ENCODE results near the gene PLCL2. TPM values are rescaled to one million over a fixed set of nuclear protein-coding genes. Genes with fewer than 3 reads are reported as not detected.

Gene PLCL2
- total and polyA plus RNA-seq, 9 donors: 12.6 to 54.2 (median 24.7) TPM

GRCh38 chr3:16860234-16860633 is 24.5 kb upstream of the PLCL2 start:
- Histone ChIP-seq H3K27me3 (no peaks in the 10 kb centered on the region), H3K9me3 (no peaks in the 10 kb centered on the region), H3K4me1 (ENCODE audit: insufficient read depth) (peaks cover 1% of the 10 kb centered on the region), H3K4me3 (no peak overlapping the region), H3K27ac (no peak overlapping the region), H3K36me3 (no peaks in the 10 kb centered on the region)
- WGBS, 3 donors: 93 to 96% (median 93%) methylated on average over 3 of the region's 3 CpGs
- intact Hi-C loops (cut with DNase I): no loop called here
- no peak for TF ChIP-seq POLR2A (IDR thresholded peaks at IDR 0.05)
- TF ChIP-seq, protein P1, sequence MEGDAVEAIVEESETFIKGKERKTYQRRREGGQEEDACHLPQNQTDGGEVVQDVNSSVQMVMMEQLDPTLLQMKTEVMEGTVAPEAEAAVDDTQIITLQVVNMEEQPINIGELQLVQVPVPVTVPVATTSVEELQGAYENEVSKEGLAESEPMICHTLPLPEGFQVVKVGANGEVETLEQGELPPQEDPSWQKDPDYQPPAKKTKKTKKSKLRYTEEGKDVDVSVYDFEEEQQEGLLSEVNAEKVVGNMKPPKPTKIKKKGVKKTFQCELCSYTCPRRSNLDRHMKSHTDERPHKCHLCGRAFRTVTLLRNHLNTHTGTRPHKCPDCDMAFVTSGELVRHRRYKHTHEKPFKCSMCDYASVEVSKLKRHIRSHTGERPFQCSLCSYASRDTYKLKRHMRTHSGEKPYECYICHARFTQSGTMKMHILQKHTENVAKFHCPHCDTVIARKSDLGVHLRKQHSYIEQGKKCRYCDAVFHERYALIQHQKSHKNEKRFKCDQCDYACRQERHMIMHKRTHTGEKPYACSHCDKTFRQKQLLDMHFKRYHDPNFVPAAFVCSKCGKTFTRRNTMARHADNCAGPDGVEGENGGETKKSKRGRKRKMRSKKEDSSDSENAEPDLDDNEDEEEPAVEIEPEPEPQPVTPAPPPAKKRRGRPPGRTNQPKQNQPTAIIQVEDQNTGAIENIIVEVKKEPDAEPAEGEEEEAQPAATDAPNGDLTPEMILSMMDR (IDR thresholded peaks at IDR 0.05): no peak
- no peak for TF ChIP-seq EP300 (IDR thresholded peaks at IDR 0.05)
- DNase-seq: no peak

- WGBS, 3 donors: 94 to 98% (median 97%) methylated on average over 2 of the region's 2 CpGs
- H3K9me3 ChIP-seq: no peaks in the 10 kb centered on the region
- no peak for DNase-seq
- intact Hi-C loops (cut with DNase I): no loop called here
- no peak for TF ChIP-seq POLR2A (IDR thresholded peaks at IDR 0.05)
- TF ChIP-seq, protein P1 (IDR thresholded peaks at IDR 0.05): no peak
- no peak for TF ChIP-seq EP300 (IDR thresholded peaks at IDR 0.05)
- no peak overlapping the region for H3K27ac ChIP-seq
- H3K4me3 ChIP-seq: no peak overlapping the region
- no peaks in the 10 kb centered on the region for H3K36me3 ChIP-seq
- H3K27me3 ChIP-seq: no peaks in the 10 kb centered on the region
- H3K4me1 ChIP-seq (ENCODE audit: insufficient read depth): peaks cover 4% of the 10 kb centered on the region
Measured at GRCh38 chr3:16861432-16861831, 23.3 kb upstream of the PLCL2 start.

GRCh38 chr3:16864610-16865313 is 20.0 kb upstream of the PLCL2 start:
- Histone ChIP-seq H3K9me3 (no peaks in the 10 kb centered on the region), H3K27me3 (no peaks in the 10 kb centered on the region), H3K4me1 (ENCODE audit: insufficient read depth) (peaks cover 4% of the 10 kb centered on the region), H3K27ac (no peak overlapping the region), H3K4me3 (no peak overlapping the region), H3K36me3 (no peaks in the 10 kb centered on the region)
- 10 to 25% (median 14%) methylated on average over 5 of the region's 5 CpGs for WGBS, 3 donors
- DNase-seq: no peak
- intact Hi-C loops (cut with DNase I): no loop called here
- TF ChIP-seq POLR2A (IDR thresholded peaks at IDR 0.05) (no peak), EP300 (IDR thresholded peaks at IDR 0.05) (no peak)
- TF ChIP-seq, protein P1 (IDR thresholded peaks at IDR 0.05): no peak

DNA sequence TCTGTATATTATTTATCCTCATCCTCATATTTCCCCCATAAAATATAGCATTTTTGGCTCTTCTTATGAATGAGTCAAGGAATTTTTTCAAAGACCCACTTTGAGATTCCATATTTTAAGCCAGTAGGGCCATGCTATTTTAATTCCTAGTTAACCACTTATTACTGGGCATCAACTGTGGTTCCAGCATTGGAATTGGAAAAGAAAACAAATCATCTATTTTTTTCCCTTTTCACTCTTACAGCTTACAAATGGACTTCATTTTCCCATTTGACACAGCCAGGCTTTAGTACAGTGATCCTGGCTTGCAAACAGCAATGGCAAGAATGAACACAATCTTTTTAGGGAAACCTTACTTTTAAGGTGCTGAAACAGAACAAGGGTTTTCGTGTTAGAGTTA is 19.4 kb upstream of the PLCL2 start:
- no peaks in the 10 kb centered on the region for H3K36me3 ChIP-seq
- intact Hi-C loops (cut with DNase I): no loop called here
- TF ChIP-seq POLR2A (IDR thresholded peaks at IDR 0.05) (no peak), EP300 (IDR thresholded peaks at IDR 0.05) (no peak)
- TF ChIP-seq, protein P1 (IDR thresholded peaks at IDR 0.05): no peak
- no peak for DNase-seq
- no peaks in the 10 kb centered on the region for H3K9me3 ChIP-seq
- H3K4me3 ChIP-seq: no peak overlapping the region
- peaks cover 4% of the 10 kb centered on the region for H3K4me1 ChIP-seq (ENCODE audit: insufficient read depth)
- H3K27me3 ChIP-seq: no peaks in the 10 kb centered on the region
- 70 to 91% (median 87%) methylated on average over 1 of the region's 1 CpG for WGBS, 3 donors
- H3K27ac ChIP-seq: no peak overlapping the region

Data from ovary (tissue), 9 donors.